Cortex of kidney (tissue), 1 donor: Measurements from ENCODE around the gene SYT1.

Experiments
- DNase-seq: peaks from one replicate; lab custom pipeline; 2025; lab: John Stamatoyannopoulos, UW

Gene SYT1

DNA sequence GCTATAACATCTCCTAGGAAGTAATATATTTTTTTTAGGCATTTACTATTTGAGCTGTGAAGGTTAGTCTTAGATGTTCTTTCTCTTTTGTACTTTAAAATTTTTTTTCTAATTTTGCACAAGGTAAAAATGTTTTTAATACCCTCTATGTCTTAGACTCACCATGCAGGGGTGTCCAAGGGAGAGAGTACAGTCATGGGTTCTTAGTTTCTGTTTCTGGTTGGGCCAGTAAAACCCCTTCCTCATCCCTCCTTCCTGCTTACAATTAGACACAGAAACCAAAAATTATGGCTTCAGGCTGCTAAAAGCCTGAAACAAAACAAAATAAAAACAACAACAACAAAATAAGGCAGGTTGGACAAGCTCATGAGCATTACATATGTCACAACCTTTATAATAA, 193.0 kb downstream of the SYT1 start:
- DNase-seq: no peak

DNA sequence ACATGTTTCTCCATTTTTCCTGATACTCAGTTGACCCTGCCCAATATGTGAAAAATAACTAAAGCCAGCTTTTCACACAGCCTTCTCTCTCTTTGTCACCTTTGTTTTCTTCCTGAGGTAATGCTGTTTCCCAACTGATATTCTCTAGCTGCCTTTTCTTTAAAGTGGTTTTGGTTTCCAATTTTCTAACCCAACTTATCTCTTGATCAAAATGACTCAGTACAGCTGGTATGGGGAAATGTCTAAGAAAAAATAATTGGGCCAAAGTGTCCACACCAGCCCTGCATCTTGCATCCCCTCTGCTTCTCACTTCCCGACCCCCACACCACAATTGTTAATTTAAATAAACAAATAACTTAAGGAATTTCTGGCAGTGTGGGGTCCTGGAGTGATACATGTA, 193.8 kb downstream of the SYT1 start:
- no peak for DNase-seq

DNA sequence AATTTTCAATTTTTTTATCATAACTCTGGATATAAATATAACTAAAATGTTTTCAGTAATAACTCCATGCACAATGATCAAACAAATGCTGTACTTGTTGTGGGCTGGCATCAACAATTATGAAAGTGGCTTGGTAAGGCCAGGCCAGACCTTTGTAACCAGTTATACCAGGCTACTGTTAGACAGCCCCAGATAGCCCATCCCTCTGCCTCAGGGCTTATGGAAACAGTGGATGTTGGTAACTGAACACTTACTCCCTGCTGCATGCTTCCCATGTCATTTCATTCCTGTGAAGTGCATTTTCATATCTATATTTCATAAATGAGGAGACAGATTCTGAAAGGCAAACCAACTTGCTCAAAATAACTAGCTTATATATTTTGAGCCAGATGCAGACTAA, 195.0 kb downstream of the SYT1 start:
- DNase-seq: no peak

DNA sequence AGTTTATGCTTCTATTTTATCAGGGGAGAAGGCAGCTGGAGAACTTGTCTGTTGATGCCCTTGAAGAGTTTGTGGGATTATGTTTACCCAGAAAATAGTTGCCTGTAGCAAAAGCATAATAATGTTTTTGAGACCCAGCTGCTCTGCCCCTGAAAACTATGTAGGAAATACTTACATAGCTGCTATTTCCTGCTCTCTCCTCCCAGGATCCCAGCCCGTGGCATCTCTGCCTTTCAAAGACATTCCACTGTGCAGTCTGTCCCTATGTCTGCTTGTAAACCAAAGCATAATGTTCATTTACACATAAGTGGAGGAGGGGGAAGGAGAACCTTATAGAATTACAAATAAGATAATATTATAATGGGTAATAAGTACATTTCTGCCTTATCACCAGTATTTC, 198.7 kb downstream of the SYT1 start:
- DNase-seq: no peak

DNA sequence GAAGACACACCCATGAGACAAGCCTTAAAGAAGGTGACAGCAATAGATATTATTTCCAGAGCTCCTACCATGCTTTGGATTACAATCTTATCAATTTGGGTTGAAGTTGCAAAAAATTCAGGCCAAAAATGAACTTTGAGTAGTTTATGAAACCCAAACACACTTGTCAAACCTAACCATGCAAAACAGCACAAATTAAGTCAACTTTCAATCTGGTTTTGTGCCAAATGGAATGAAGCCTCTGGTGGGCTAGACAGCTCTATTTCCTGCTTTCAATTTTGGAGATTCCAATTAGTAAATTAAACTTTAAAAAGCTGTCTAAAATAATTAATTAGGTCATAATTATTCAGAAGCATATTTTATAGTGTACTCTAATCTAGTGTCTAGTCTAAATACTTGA, 203.4 kb downstream of the SYT1 start:
- DNase-seq: no peak

DNA sequence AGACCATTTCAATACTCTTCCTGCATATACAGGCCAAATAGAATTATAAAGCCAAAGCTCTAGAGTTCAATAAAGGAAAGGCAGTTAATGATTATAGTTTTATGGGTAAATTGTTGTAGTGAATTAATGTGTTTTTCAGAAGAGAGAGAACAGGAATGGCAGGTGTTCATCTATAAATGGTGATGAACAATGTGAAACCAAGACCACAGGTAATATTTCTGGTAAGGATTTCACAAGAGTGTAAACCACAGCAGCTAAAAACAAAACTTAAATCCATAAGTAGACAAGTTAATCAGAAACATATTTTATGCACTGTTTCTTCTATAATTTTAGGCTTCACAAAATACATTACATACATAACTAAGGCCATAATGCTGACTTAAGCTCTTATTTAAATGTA, 204.4 kb downstream of the SYT1 start:
- no peak for DNase-seq

DNA sequence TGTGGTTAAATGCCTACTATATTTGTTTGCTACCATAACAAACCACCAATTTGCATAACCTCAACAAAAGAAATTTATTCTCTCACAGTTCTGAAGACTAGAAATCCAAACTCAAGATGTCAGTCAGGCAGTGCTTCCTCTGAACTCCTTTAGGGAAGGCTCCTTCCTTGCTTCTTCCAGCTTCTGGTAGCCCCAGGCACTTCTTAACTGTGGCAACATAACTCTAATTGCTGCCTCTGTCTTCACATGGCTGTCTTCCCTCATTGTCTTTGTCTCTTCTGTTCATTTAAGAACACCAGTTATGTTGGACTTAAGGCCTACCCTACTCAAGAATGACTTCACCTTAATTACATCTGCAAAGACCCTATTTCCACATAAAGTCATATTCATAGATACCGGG, 206.9 kb downstream of the SYT1 start:
- no peak for DNase-seq

DNA sequence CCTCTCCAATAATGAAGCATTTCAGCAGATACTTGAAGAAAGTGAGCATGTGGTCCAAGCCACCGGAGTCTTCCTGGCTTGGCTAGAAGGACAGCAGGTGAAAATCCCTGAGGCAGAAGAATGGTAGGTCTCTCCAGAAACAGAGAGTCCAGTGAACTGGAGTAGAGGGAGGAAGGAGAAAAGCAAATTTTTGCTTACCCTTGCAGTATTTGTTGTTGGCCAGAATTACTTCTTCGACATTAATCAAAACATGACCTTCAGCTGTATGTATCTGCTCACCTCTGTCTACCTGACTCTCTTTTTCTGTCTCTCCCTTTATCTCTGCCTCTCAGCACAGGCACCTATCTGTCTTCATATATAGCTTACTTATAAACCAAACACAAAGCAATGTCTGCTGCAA, 208.9 kb downstream of the SYT1 start:
- DNase-seq: no peak

DNA sequence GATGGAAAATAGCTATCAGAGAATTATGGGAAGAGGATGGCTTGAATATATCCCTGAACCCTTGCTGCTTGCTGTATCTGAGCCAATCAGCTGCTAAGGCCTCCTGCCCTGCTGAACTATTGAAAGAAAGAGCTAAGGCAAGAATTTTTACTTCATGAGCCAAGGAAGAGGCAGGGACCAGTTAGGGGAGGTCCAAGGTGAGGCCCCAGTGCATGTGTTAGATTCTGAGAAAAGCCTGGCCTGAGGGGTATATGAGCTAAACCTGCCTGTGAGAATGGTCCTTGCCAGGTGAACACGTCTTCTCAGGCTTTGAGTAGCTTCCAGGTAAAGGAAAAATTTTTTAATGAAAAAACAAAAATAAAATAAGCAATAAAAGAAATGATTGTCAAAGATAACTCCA, 218.0 kb downstream of the SYT1 start:
- DNase-seq: no peak

DNA sequence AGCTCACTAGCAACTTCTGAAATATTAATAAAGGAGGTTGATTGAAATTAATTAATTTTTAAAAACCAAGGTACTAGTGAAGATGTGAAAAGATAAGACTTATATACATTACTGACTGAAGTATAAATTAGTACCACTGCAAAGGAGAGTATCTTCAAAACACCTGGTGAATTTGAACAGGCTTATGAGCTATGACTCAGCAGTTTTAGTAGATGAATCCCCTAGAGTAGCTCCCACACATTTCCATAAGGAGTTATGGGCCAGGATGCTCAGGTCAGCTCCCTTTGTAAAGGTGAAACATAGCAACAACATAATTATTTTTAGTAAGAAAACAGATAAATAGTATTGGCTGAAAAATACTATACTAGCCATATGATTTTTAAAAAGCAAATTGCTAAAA, 218.6 kb downstream of the SYT1 start:
- no peak for DNase-seq

DNA sequence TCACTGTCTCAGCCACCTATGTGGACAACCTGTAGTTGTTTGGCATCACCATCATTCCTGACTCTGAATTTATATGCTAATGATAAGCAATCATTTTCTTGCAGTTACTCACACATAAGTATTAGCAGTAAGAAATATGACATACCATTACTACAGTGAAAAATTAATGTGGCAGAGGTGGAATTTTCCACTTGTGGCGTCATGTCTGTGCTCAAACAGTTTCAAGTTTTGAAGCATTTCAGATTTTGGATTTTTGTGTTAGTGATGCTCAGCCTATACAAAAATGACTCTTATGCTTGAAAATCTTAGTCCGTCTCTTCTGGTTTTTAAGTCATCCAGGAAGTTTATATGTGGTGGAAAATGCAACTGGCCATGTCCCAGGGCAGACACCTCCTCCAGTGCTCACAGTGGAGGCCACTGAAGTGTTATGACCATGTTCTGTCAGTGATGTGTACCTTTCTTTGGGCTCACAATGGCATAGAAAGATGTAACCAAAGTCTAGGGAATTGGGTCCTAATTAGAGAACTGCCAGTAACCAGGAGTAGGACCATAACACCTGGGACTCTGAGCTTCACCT, 220.6 kb downstream of the SYT1 start:
- DNase-seq: no peak

DNA sequence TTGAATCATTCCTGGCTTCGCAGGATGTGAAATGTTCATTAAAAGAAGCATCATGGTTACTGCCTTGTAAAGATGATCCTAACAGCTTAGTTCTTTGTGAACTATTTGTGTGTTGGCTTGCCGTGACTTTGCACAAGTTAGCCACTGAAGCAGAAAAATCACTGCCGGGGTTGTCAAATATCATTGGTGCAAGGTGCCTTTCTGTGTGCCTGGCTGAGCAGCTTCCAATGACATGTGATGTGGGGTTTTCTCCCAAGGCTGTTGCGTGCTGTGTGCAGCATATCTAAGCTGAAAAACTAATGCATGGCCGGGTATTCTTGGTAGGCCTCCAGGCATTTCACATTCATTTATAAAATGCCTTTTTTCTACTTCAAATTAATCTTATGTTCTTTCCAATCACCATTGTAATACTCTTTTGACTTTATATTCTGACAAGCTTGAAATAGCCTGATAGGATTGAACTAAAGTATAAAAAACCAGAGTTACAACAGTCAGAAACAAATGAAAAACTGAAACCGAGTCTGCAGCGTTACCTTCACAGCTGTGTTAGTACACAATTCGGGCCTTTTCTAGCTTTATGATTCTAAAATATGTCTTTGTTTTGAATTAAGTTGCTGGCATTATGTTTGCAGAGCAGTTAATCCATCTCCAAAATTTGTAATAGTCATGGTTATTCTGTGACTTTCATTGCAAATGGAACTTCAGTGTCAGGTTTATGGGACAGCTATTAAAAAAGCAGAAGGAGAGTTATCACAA, 222.1 kb downstream of the SYT1 start:
- DNase-seq: no peak

DNA sequence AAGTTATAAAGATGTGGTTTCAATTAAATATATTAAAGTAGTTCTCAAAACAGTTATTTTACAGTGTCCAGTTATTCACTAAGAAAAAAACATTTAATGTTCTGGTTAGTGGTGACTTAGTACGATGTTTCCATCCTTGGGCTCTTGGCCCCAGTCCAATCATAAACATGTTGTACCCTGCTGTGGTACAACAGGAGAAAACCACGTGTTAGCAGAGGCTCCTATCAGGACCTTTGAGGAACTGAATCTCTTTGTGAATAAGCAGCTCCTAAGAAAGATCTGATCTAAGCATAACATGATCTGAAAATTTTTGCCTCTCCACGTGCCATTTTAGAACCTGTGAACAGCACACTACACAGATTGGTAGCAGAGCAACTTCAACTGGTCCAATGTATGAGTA, 234.0 kb downstream of the SYT1 start:
- no peak for DNase-seq

DNA sequence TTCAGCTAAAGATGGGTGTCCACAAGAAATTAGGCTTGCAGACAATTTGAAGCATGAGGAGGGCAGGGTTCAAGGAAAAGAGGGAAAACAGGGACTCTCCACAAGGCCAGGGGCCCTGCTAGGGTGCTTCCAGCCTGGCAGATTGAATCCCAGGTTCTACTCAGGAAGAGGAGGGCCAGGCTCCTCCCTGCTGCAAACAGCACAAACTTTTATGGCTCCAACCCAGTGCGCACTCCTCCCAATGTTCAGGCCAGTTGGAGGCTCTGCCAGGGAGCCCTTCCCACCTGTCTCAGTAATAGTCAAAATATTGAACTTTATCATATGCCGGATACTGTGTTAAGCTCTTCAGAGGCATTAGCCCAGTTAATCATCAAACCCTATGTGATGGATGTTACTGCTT, 244.4 kb downstream of the SYT1 start:
- DNase-seq: no peak

DNA sequence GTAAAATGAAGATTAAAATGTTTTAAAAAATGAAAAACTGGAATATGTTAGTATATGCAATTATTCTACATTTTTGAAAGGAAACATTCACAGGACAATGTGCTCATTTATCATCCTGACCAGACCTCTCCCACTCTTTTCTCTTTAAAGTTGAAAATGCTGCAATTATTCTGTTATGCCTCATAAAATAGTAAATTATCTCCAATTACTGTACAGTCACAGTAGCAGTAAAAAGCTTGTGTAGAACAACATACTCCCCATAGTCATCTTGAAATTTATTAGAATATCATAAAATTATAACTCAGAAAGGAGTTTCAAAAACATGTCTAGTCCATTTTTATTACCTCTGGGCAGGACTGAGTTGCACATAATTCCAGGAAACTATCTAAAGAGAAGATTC, 250.3 kb downstream of the SYT1 start:
- DNase-seq: no peak

DNA sequence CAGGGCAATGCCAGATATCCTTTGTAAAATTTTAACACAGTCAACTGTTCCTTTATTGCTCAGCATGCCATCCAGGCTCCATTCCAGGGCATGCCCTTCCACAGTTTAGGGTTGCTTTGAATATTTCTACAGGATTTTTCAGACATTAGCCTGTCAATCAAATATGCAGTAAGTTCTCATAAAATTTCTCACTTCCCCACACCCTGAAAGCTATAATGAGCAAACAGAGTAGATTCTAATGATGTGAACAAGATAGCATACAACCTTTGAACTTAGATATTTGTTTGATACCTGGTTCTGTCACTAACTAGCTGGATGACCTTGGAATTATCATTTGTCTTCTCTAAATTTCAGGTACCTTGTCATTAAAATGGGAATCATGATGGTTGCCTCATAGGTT, 251.2 kb downstream of the SYT1 start:
- no peak for DNase-seq

DNA sequence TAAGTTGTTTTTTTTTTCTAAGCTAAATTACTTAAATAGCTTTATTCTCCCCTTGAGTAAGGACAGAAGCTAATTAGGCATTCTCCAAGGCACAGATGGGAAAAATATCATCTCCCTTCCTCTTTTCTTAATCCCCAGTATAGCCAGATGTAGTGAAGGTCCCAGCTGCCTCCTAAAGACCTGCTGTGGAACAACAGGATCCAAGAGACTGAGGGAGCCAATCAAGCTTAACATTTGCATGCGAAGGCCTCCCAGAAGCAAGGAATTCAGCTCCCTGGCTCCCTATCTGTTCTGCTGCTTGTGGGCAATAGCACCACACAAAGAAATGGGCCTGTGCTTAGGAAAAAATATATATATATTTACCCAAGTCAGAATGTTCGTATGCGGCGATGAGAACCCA, 255.2 kb downstream of the SYT1 start:
- DNase-seq: no peak

DNA sequence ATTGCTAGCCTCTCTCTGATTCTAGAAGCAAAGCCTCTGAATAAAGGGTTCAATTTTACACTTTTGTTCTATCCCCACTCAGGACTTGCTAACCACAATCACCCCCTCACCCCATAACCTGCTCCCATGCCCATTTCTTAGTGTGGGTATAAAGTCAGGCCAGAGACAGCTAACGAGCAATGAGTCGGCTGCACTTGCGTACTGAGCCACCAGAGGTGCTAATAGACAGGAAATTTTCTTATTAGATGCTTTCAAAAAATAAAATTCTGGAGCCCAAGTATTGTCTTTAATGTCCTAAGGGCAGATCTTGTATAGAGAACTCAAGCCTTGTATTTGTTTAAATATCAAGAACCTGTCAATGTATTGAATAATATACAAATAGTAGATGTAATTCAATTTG, 256.9 kb downstream of the SYT1 start:
- DNase-seq: no peak

DNA sequence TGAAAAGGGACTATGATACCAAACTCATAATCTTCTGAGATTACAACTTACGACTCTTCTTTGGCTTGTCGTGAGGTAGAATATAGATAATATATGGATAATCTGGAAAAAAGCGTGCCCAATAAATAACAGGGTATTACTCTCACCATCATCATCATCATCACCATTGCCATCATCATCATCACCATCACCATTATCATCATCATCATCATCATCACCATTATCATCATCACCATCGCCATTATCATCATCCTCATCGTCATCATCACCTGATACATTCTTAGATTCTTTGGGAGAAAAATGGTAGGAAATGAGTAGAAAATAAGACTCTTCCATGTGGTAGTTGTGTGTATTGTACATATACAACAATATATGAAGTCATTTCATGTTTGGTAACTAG, 259.8 kb downstream of the SYT1 start:
- no peak for DNase-seq

DNA sequence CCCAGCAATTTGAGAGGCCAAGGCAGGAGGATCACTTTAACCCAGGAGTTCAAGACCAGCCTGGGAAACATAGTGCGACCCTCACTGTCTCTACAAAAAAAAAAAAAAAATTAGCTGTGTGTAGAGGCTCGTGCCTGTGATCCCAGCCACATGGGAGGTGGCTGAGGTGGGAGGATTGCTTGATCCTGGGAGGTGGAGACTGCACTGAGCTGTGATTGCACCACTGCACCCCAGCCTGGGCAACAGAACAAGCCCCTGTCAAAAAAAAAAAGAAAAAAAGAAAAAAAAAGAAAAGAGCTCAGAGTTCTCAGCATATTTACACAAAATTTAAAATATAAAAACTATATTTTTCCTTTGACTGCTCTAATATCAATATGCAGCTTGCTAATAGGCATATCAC, 260.8 kb downstream of the SYT1 start:
- DNase-seq: no peak

DNA sequence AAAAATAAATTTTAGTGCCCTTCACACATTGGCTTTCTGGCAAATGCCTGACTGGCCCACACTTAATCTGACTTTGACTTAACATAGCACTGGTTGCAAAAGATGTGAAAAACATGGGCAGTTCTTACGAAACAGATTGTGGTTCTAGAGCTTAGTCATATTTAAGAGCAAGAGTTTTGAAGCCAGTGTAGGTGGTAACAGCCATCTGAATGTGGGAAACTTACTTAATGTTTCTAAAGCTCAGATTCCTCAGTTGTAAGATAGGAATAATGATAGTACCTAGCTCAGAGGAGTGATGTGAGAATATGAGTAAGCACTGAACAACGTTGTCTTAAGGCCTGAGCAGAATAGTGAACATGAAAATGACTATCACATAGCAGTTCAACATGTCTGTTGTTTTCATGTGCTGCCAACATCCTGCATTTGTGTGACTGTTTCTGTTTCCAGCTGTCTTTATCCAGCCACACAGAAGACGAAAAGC, 262.7 kb downstream of the SYT1 start:
- DNase-seq: no peak

DNA sequence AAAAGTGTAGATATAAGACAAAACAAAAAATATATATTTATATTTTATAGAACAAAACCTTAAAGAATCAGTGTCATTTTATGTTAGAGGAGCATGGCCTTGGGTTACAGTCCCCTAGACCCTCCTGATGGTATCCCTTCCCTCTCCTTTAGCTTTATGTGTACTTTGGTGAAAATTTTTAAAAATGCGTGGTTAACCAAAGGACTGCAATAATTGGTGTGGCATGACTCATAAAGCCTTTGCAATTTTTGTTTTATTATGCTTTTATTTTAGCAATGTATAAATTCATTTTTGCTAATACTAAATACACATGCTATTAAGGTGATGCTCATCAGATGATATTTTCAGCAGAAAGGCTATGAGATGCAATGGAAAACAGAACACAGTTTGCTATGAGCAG, 264.4 kb downstream of the SYT1 start:
- no peak for DNase-seq

DNA sequence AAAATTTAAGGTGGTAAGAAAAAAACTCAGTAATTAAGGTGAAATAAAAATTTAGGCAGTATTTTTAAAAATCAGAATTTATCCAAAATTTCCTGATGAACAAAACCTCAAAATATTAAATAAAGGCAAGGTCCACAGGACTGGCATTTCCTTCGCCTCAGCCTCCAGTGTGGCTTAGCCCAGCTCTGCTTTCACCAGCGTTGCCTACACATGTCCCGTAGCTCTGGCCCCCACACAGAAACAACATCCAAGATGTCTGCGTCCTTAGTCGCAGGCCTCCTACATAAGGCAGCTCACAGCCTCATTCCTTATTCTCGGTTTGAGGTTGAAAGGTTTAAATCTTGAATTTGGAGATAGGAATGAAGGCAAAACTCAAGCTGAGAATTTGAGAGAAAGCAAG, 274.3 kb downstream of the SYT1 start:
- DNase-seq: no peak

DNA sequence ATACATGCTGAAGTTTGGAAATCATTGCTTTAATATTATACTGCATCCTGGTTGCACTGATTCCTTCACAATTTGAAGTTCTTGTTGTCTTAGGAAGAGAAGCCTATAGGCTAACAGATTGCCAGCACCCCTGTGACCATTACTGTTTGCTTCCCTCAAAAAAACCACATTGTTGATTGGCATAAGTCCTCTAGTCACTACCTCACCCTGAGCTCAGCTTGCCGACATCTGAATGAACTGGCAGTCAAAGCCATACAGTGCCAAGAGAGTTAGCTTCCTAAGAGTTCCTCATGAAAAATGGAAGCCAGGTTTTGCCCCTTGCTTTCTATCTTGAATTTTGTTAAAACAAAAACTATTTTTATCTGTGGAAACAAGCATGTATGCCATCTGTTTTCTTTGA, 276.1 kb downstream of the SYT1 start:
- no peak for DNase-seq
